ENCODE results near the gene CFAP91.

DNA sequence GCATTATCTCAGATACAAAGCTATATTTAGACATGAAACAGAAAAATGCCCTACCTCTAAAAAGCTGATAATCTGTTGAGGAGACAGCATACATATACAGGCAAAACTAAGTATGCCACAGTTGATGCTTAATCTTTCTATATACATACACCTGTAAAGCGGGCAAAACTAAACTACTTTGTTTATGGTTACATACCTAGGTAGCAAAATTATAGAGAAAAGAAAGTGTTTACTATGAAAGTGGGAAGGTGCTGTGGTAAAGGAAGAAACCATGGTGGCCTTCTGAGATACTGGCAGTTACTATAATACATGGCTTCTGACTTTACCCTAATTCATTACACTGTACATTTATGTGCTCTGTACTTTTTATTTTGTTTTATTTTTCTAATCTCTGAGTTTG lies 43.1 kb downstream of the CFAP91 start:
- no peak for TF ChIP-seq LEF1 (IDR thresholded peaks at IDR 0.05; ENCODE audit: borderline replicate concordance)
- no peak for TF ChIP-seq SP1 (IDR thresholded peaks at IDR 0.05)
- TF ChIP-seq ARNT (IDR thresholded peaks at IDR 0.05), result no peak
- TF ChIP-seq SUZ12 (IDR thresholded peaks at IDR 0.05), result no peak

Data from HEK293T (cell line).